A172 (cell line): ENCODE results near the gene CCDC69. TPM values are rescaled to one million over a fixed set of nuclear protein-coding genes. Genes with fewer than 3 reads are reported as not detected.

Experiments
- DNase-seq: peaks from one replicate; pipeline ENCODE4 v3.0.0-alpha.2; 2015; ENCODE audit warnings: low spot score
- total RNA-seq: library from RNA; depleted of rRNA; stranded (reverse); fragments of >200 nt; shearing (Covaris generic); gene quantifications from 2 replicates; pipeline ENCODE4 v1.2.3, GENCODE V29; 2014

Gene CCDC69
- total RNA-seq, 1 experiment from 2014 or later = 3.3 TPM

- DNase-seq = peak; percentile 83
These were observed 59.1 kb downstream of the CCDC69 start for GRCh38 chr5:151164687-151165392.

DNA sequence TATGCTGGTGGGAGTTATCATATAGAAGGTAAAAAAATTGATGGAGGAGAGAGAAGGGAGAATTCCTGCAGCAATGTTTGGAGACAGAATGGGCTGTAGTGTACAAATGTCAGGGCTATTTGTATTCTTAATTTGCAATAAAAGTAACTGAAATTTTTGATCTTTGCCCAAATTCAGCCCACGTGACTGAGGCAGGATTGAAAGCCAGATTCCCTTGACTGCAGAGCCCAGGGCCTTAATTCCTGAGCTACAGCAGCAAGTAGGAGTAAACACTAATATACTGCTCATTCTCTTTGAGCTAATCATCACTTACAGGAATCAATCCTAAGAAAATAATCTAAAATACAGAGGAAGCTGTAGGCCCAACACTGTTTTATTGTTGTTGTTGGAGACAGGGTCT lies 61.1 kb downstream of the CCDC69 start:
- no peak for DNase-seq

- DNase-seq = no peak
These were observed 64.1 kb downstream of the CCDC69 start for GRCh38 chr5:151159649-151160373.

GRCh38 chr5:151158287-151158661 lies 65.6 kb downstream of the CCDC69 start:
- DNase-seq = peak; percentile 38

- DNase-seq = peak; percentile 77
These were observed 66.2 kb downstream of the CCDC69 start, which contains the start of gene ANXA6 for GRCh38 chr5:151157426-151158286. Gene ANXA6, minus strand, starts transcription at chr5:151157779. Its CDS starts 9,878 bp downstream, at chr5:151147901.

DNA sequence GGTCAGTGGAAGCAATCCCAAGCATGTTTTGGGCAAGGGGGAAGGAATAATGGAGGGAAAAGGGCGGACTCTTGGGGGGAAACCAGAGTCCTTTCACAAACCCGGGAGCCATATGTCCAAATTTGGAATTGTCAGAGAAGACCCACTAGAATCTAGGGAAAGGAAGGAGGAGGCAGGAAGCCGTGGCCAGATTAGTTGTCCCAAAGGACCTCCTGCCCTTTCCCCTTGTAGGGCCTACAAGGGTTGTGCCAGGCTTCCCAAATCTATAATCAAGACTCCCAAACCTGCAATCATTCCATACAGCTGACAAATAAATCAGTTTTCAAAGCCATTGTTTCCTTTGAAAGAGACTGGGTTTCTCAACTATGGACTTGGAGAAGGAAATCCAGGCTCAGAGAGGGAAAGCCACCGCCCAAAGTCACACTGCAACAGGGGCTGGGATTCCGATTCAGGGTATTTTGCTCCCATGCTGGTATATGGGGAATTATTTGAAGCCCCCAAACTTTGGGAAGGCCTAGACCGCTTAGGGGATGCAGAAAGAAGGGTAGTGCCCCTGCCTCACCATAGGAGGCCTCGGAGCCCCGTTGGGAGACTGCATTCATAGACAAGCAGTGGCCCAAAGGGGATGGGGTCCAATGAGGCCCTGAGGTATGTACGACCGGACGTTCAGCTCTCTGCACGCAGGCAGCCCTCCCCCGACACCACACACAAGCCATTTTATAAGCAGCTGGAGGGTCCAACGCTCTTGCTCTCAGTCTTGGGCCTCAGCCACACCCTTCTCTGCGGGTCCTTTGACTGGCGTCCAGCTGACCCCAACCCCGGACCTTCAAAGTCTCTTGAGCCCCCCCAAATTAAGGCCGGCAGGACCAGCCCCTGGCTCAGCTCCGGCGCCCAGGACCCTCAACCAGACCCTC lies 67.1 kb downstream of the CCDC69 start:
- peak; percentile 32 for DNase-seq

DNA sequence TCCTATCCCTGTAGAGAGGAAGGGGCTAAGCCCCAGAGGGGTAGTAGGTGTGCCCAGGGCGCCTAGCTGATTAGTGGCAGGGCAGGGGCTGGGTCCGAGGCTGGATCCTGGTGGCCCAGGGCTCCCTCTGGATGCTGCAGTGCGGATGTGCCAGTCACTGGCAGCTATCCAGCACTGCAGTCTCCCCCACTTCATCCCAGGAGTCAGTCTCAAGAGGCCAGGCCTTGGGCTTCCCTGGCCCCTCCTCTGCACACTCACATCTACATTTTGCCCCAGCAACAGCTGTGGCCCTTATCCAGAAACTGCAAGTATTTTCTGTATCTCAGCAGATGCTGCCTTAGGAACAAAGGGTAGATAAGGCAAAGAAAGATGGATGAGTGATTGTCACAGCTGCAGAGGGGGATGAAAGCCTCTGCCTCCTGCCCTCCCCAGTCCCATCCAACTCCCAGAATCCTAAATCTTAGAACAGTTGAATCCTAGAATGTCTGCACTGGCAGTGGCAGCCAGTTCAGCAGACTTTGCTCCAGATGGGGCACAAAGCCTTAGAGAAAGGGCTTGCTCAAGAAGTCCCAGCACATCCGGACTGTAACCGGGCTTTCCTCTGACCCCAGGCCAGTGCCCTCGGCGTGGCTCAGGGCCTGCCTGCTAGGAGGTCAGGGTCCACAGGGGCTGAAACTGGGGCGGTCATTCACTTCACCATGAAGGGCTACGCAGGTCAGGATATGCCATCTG lies 68.0 kb downstream of the CCDC69 start:
- DNase-seq = peak; percentile 76

- peak; percentile 61 for DNase-seq
These were observed 68.7 kb downstream of the CCDC69 start for GRCh38 chr5:151154931-151155774.

- DNase-seq = no peak
These were observed 70.1 kb downstream of the CCDC69 start for GRCh38 chr5:151153766-151154272.

GRCh38 chr5:151153300-151153699 lies 70.6 kb downstream of the CCDC69 start:
- DNase-seq = no peak

DNA sequence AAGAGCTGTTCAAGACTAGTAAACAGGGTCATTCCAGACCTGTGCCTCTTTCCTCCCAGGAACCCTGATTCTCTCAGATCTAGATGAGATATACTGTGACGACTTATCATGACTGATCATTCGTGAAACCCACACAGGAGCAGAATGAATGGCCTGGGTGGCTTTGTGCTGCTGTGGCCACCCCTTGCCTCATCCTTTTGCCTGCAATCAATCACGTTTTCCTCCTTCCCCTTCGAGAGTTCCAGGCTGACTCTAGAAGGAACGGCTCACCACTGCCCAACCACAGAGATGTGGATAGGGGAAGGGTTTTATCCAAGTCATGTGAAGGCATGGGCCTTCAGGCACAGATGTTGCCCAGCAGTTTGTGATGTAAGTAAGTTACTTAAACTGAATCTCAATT lies 72.1 kb downstream of the CCDC69 start:
- no peak for DNase-seq

- DNase-seq = no peak
These were observed 72.6 kb downstream of the CCDC69 start for GRCh38 chr5:151151263-151151660.

- DNase-seq = no peak
These were observed 73.2 kb downstream of the CCDC69 start for GRCh38 chr5:151150471-151151262.

DNA sequence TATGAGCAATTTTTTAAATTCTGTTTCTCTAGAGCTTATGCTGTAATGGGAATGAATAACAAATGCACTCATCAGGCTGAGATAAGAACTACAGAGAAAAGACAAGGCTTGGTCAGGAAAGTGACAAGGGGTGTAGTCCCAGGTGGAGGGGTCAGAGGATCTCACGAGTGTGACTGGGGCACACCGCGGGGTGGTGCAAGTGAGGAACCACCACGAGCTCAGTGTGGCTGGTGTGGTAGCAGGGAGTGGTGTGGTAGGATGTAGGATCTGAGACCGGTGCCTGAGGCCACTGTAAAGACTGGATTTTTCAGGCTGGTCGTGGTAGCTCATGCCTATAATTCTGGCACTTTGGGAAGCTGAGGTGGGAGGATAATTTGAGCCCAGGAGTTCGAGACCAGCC lies 75.3 kb downstream of the CCDC69 start:
- no peak for DNase-seq

- DNase-seq = no peak
These were observed 76.9 kb downstream of the CCDC69 start for GRCh38 chr5:151147033-151147432.

GRCh38 chr5:151146061-151146460 lies 77.8 kb downstream of the CCDC69 start:
- no peak for DNase-seq

DNA sequence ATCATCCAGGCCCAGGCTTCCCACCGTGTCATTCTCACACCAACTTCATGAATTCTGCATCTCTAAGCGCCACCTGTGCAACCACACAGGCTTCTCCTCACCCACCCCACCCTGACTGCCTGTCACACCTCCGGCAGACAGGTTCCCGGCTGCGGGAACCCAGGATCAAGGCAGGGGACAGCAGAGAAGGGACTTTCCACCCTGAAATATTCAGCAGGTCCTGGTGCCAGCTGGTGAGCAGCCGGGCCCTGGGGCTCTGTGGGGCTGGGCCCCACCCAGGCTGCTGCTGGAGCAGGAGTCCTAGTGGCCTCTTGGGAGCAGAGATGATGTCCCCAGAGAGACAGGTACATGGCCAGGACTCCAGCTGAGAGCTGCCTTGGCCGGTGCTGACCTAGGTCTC lies 79.0 kb downstream of the CCDC69 start:
- no peak for DNase-seq

DNA sequence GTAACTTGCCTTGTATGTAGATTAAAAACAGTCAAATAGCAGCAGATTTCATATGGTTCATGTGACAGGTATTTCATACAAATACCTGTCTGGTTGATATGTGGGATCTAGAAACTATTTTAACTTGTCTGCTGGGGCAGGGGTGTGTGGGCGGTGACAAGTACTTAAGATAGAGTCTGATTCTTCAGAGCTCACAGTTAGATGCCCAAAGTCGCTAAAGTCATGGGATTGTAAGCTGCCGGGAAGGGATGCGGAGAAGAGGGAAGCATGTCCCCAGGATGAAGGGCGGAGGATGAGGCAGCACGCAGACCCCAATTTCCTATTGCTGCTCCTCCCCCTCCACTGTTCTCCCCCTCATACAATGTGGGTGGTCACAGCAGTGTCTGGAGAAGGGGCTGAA lies 79.6 kb downstream of the CCDC69 start:
- DNase-seq = no peak

DNA sequence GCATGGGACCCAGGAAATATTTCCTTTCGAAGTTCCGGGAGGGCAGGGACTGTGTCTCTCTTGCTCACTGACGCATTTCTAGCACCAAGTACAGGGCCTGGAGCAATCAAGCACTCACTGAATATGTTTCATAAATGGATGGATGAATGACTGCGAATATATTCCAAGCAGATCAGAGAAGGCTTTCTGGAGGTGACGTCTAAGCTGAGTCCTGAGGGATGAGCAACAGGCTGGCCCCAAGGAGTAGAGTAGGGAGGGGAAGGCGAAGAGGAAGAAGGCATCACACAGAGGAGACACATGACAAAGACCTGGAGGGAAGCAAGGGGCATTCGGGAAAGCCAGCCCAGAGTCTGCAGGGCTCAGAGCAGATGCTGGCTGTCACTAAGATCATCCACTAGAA lies 80.2 kb downstream of the CCDC69 start:
- no peak for DNase-seq
